Measurements from ENCODE around the gene STK16.

DNA sequence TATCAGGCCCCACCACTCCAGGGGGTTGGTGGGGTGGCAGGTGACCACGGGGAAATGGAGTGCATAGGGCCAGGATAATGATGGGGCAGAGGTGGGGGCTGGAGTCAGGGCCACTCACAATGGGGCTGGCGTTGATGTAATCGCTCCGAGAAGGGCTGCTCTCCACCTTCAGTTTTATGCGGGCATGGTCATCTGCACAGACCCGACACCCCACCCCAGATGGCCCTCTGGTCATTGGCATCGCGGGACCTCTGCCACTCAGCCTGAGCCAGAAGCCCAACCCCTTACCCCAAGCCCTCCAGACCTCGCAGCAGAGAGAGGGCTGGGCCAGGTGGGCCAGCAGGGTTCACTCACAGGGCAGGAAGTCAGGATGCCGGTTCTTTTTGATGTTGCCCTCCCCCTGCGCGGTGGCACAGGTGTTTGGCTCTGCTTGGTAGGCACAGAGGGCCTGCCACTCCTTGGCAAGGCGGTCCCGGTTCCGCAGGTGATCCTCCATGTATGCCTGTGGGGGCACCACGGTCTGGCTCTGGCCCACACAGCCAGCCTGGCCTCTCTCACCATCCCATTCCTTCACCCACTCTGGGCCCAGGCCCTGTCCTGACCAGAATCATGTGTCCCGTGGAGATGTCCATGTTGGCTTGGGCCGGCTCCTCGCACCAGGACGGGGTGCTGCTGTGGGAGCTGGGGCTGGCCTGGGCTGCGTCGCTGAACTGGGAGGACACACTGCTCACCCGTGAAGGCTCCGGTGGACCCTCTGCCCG, 51.5 kb downstream of the STK16 start:
- TF ChIP-seq TAF1 (conservative IDR thresholded peaks at IDR 0.05) (no peak), EGR1 (IDR thresholded peaks at IDR 0.05; ENCODE audit: low read depth in 2 of 2) (no peak), HNF4A (conservative IDR thresholded peaks at IDR 0.05) (no peak), SP1 (IDR thresholded peaks at IDR 0.05) (no peak), HNF4G (IDR thresholded peaks at IDR 0.05) (no peak)
- TF ChIP-seq, protein P1, sequence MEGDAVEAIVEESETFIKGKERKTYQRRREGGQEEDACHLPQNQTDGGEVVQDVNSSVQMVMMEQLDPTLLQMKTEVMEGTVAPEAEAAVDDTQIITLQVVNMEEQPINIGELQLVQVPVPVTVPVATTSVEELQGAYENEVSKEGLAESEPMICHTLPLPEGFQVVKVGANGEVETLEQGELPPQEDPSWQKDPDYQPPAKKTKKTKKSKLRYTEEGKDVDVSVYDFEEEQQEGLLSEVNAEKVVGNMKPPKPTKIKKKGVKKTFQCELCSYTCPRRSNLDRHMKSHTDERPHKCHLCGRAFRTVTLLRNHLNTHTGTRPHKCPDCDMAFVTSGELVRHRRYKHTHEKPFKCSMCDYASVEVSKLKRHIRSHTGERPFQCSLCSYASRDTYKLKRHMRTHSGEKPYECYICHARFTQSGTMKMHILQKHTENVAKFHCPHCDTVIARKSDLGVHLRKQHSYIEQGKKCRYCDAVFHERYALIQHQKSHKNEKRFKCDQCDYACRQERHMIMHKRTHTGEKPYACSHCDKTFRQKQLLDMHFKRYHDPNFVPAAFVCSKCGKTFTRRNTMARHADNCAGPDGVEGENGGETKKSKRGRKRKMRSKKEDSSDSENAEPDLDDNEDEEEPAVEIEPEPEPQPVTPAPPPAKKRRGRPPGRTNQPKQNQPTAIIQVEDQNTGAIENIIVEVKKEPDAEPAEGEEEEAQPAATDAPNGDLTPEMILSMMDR (IDR thresholded peaks at IDR 0.05; ENCODE audit: low read depth, low read length, missing input control) = no peak
- TF ChIP-seq, protein P2, sequence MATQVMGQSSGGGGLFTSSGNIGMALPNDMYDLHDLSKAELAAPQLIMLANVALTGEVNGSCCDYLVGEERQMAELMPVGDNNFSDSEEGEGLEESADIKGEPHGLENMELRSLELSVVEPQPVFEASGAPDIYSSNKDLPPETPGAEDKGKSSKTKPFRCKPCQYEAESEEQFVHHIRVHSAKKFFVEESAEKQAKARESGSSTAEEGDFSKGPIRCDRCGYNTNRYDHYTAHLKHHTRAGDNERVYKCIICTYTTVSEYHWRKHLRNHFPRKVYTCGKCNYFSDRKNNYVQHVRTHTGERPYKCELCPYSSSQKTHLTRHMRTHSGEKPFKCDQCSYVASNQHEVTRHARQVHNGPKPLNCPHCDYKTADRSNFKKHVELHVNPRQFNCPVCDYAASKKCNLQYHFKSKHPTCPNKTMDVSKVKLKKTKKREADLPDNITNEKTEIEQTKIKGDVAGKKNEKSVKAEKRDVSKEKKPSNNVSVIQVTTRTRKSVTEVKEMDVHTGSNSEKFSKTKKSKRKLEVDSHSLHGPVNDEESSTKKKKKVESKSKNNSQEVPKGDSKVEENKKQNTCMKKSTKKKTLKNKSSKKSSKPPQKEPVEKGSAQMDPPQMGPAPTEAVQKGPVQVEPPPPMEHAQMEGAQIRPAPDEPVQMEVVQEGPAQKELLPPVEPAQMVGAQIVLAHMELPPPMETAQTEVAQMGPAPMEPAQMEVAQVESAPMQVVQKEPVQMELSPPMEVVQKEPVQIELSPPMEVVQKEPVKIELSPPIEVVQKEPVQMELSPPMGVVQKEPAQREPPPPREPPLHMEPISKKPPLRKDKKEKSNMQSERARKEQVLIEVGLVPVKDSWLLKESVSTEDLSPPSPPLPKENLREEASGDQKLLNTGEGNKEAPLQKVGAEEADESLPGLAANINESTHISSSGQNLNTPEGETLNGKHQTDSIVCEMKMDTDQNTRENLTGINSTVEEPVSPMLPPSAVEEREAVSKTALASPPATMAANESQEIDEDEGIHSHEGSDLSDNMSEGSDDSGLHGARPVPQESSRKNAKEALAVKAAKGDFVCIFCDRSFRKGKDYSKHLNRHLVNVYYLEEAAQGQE (IDR thresholded peaks at IDR 0.05) = no peak
- TF ChIP-seq, protein P3, sequence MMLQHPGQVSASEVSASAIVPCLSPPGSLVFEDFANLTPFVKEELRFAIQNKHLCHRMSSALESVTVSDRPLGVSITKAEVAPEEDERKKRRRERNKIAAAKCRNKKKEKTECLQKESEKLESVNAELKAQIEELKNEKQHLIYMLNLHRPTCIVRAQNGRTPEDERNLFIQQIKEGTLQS (IDR thresholded peaks at IDR 0.05) = no peak
- TF ChIP-seq, protein P4, sequence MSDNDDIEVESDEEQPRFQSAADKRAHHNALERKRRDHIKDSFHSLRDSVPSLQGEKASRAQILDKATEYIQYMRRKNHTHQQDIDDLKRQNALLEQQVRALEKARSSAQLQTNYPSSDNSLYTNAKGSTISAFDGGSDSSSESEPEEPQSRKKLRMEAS (IDR thresholded peaks at IDR 0.05) = no peak

All from liver (tissue), 3 donors.